Activated T-helper 17 cell treated with anti-CD3 and anti-CD28 coated beads, Interleukin-2, amount 50 U/mL, for 72 hours (primary cell): Measurements from ENCODE around the gene ANO2. TPM values are rescaled to one million over a fixed set of nuclear protein-coding genes. Genes with fewer than 3 reads are reported as not detected.

ENCODE experiments used
- ATAC-seq: fragments of 150-1000 bp; cut with Tn5 transposase; replicated peaks from 2 replicates; pipeline ENCODE4 v1.10.0; 2021; ENCODE audit warnings: mild to moderate bottlenecking, moderate library complexity
- H3K27ac Mint-ChIP-seq: one replicate; pipeline ENCODE4 v1.8.0; 2022; ENCODE audit warnings: mixed read lengths
- H3K27me3 Mint-ChIP-seq: one replicate; pipeline ENCODE4 v1.8.0; 2022; ENCODE audit warnings: mixed read lengths
- H3K36me3 Mint-ChIP-seq: one replicate; pipeline ENCODE4 v1.8.0; 2022; ENCODE audit warnings: low read depth, mild to moderate bottlenecking, mixed read lengths
- H3K4me1 Mint-ChIP-seq: one replicate; pipeline ENCODE4 v1.8.0; 2022; ENCODE audit warnings: mixed read lengths
- H3K4me3 Mint-ChIP-seq: one replicate; pipeline ENCODE4 v1.8.0; 2022; ENCODE audit warnings: mild to moderate bottlenecking, mixed read lengths
- H3K9me3 Mint-ChIP-seq: one replicate; pipeline ENCODE4 v1.8.0; 2022; ENCODE audit warnings: mixed read lengths
- total RNA-seq, 2 donors: library from RNA; stranded (reverse); gene quantifications; one replicate each; pipeline ENCODE4 v1.2.3, GENCODE V29; 2022

Gene ANO2
- total RNA-seq, 2 donors from 2014 or later: not detected

- H3K36me3 Mint-ChIP-seq: no peaks in the 10 kb centered on the region
- no peaks in the 10 kb centered on the region for H3K4me1 Mint-ChIP-seq
- no peak for ATAC-seq
- H3K27ac Mint-ChIP-seq: no peak overlapping the region
- H3K9me3 Mint-ChIP-seq: no peaks in the 10 kb centered on the region
- H3K27me3 Mint-ChIP-seq: peaks cover 13% of the 10 kb centered on the region
- no peak overlapping the region for H3K4me3 Mint-ChIP-seq
These were observed 30.5 kb downstream of the ANO2 start for GRCh38 chr12:5914387-5915149.

GRCh38 chr12:5913387-5913786 is 31.7 kb downstream of the ANO2 start:
- H3K36me3 Mint-ChIP-seq: no peaks in the 10 kb centered on the region
- H3K27me3 Mint-ChIP-seq: peaks cover 13% of the 10 kb centered on the region
- ATAC-seq: no peak
- no peaks in the 10 kb centered on the region for H3K9me3 Mint-ChIP-seq
- H3K4me1 Mint-ChIP-seq: no peaks in the 10 kb centered on the region
- H3K27ac Mint-ChIP-seq: no peak overlapping the region
- H3K4me3 Mint-ChIP-seq: no peak overlapping the region

DNA sequence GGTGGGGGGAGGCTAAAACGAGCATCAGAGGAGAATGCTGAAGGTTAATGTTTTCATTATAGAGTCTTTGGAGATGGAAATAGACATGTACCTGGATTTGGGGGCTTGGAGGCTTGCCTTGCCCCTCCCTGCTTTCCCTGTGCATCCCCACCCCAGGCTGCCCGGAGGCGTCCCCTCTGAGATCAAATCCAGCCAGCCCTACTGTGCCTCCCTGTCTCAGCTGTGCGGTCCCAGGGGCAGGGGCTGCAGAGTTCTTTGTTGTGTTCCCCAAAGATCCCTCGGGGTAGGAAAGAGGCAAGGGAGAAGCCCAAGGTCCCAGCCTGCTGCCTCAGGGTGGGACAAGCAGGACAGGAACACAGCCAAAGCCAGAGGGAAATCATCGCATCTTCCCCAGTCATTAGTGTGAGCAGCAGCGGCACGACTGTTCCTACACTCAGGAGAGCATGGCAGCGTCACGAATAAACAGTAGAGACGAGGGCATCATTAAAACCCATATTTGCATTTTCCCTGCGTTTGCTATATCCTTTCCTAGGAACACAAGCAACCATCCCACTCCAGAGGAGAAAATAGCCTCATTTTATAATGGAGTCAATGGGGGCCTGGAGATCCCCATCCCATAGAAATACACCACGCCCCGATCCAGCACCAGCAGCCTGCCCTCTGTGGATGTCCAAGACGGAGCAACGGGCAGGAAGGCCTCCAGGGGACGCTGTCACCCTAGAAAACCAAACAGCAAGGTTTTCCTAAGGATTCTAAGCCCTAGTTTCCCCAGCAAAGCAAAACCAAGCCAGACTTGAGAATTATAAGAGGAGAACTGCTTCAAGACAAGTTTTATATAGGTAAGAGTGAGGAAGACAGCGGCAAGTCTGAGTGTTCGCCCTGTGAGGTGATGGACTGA is 32.4 kb downstream of the ANO2 start:
- H3K36me3 Mint-ChIP-seq: no peaks in the 10 kb centered on the region
- no peak overlapping the region for H3K4me3 Mint-ChIP-seq
- H3K4me1 Mint-ChIP-seq: no peaks in the 10 kb centered on the region
- H3K9me3 Mint-ChIP-seq: no peaks in the 10 kb centered on the region
- H3K27ac Mint-ChIP-seq: no peak overlapping the region
- H3K27me3 Mint-ChIP-seq: peaks cover 13% of the 10 kb centered on the region
- ATAC-seq: no peak

DNA sequence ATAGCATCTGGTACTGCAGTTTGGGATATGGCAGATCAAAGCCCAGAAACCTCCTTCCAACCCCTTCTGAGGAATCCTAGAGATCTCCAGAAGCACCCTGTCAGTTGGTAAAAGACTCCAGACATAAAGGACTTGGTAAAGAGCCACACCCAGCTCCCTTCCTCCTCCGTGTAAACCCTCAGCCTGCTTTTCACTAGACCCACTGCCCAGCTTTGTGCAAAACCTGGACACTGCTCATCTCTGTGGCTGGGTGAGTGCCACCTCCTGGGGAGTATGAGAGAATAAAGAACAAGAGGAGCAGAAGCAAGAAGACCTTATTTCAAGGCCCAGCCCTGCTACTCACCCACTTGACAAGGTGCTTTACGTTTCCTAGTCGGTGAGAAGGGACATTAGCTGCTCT is 33.0 kb downstream of the ANO2 start:
- no peak for ATAC-seq
- H3K27me3 Mint-ChIP-seq: peaks cover 13% of the 10 kb centered on the region
- no peak overlapping the region for H3K4me3 Mint-ChIP-seq
- H3K4me1 Mint-ChIP-seq: no peaks in the 10 kb centered on the region
- no peak overlapping the region for H3K27ac Mint-ChIP-seq
- H3K36me3 Mint-ChIP-seq: no peaks in the 10 kb centered on the region
- no peaks in the 10 kb centered on the region for H3K9me3 Mint-ChIP-seq

DNA sequence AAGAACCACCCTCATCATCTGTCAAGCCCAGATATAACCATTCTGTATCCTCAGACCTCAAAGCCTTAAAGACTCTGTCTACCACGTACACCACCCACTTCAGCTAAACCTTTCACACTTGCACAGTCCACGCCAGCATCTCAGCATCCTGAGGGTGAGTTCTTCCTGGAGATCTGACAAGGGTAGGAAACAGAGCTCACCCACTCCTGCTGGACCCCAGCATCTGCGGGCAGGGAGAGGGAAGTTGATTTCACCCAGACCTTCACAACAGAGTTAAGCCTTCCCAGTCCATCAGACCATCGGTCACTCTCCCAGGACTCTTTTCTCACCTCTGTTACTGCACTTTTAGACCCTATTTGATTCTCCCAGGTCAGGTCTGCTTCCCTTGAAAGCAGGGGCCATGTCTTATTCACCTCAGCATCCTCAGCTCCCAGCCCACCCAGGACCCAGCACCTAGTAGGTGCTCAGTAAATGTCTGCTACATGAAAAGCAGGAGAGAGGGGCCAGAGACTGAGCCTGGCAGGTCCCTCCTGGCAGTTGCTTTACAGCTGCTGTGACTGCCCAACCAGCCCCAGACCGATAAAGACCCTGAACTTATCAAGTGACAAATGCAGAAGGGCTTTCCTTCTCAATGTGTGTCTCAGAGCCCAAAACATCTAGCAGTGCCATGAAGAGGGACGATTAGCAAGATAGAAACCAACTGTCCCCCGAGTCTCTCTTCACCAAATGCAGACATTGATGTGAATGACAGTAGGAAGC is 34.1 kb downstream of the ANO2 start:
- H3K36me3 Mint-ChIP-seq: no peaks in the 10 kb centered on the region
- no peak overlapping the region for H3K4me3 Mint-ChIP-seq
- H3K9me3 Mint-ChIP-seq: no peaks in the 10 kb centered on the region
- H3K27me3 Mint-ChIP-seq: peaks cover 13% of the 10 kb centered on the region
- no peak for ATAC-seq
- H3K27ac Mint-ChIP-seq: no peak overlapping the region
- H3K4me1 Mint-ChIP-seq: no peaks in the 10 kb centered on the region

DNA sequence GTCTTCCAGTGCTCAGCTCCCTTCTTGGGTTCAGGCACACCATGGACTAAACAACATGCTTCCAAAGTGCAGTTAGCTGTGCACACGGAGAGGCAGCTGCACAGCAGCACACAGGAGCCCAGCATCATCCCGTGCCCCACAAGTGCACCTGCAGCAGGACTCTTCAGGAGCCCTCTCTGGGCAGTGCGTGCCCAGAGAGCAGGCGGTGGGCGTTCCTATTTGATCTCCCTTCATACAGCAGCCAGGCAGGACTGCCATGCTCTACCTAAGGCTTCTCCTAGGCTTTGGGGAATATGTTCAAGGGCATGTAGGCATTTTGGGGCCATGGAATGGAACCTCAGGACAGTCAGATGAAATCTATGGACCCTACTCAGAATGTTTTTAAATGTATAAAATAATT is 35.5 kb downstream of the ANO2 start:
- no peak for ATAC-seq
- Mint-ChIP-seq H3K36me3 (no peaks in the 10 kb centered on the region), H3K4me1 (no peaks in the 10 kb centered on the region)

DNA sequence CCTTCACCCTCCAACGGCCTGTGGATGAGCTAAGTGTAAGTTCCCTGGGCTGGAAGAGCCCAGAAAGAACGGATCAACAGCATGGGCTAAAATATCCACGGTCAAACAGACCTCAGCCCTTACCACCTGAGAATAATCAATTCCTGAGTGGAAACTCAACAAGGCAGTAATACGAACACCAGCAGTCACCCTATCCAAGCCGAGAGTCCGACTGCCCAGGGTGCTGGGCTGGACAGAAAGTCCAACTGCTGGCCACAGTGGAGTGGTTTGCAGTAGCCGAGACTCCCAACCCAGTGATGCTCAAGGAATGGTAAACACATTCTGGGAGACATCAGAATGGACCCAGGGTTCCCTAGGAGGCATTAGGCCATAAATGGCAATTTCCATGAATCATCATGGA is 36.8 kb downstream of the ANO2 start:
- H3K36me3 Mint-ChIP-seq: no peaks in the 10 kb centered on the region
- H3K4me3 Mint-ChIP-seq: no peak overlapping the region
- peaks cover 15% of the 10 kb centered on the region for H3K27me3 Mint-ChIP-seq
- no peaks in the 10 kb centered on the region for H3K4me1 Mint-ChIP-seq
- H3K27ac Mint-ChIP-seq: no peak overlapping the region
- ATAC-seq: no peak
- no peaks in the 10 kb centered on the region for H3K9me3 Mint-ChIP-seq

More for the DNA sequence above, 35.5 kb downstream of the ANO2 start:
- peaks cover 14% of the 10 kb centered on the region for H3K27me3 Mint-ChIP-seq
- no peak overlapping the region for H3K27ac Mint-ChIP-seq
- H3K4me3 Mint-ChIP-seq: no peak overlapping the region
- H3K9me3 Mint-ChIP-seq: no peaks in the 10 kb centered on the region

- Mint-ChIP-seq H3K36me3 (no peaks in the 10 kb centered on the region), H3K4me3 (no peak overlapping the region), H3K4me1 (no peaks in the 10 kb centered on the region), H3K27ac (no peak overlapping the region), H3K27me3 (peaks cover 12% of the 10 kb centered on the region), H3K9me3 (no peaks in the 10 kb centered on the region)
- no peak for ATAC-seq
These were observed 37.3 kb downstream of the ANO2 start for GRCh38 chr12:5907807-5908206.

GRCh38 chr12:5905757-5906156 is 39.3 kb downstream of the ANO2 start:
- no peak for ATAC-seq
- no peaks in the 10 kb centered on the region for H3K36me3 Mint-ChIP-seq
- no peak overlapping the region for H3K4me3 Mint-ChIP-seq
- H3K4me1 Mint-ChIP-seq: no peaks in the 10 kb centered on the region
- H3K27me3 Mint-ChIP-seq: peaks cover 9% of the 10 kb centered on the region
- no peak overlapping the region for H3K27ac Mint-ChIP-seq
- no peaks in the 10 kb centered on the region for H3K9me3 Mint-ChIP-seq

- H3K27me3 Mint-ChIP-seq: peaks cover 13% of the 10 kb centered on the region
- no peaks in the 10 kb centered on the region for H3K4me1 Mint-ChIP-seq
- no peaks in the 10 kb centered on the region for H3K9me3 Mint-ChIP-seq
- H3K27ac Mint-ChIP-seq: no peak overlapping the region
- no peak for ATAC-seq
- no peaks in the 10 kb centered on the region for H3K36me3 Mint-ChIP-seq
- H3K4me3 Mint-ChIP-seq: no peak overlapping the region
These were observed 40.1 kb downstream of the ANO2 start for GRCh38 chr12:5904969-5905368.

DNA sequence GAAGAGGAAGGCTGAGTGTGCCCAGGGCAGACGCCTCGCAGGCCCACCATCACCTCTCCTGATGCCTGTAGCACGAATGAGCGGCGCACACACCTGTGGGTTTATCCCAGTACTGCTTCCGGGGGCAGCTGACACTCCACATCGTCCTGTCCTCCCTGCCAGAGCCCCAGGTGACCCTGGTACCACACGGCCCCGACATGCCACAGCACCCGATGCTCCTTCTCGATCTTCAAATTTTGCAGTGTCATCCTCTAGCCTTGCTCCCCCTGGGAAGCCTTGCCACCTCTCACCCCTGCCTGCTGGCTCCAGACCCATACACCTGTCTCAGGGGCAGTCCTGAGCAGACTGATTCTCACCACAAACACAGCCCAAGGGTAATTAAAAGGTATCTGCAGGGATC is 40.6 kb downstream of the ANO2 start:
- Mint-ChIP-seq H3K4me3 (no peak overlapping the region), H3K36me3 (no peaks in the 10 kb centered on the region), H3K4me1 (no peaks in the 10 kb centered on the region), H3K27me3 (peaks cover 9% of the 10 kb centered on the region), H3K27ac (no peak overlapping the region), H3K9me3 (no peaks in the 10 kb centered on the region)
- no peak for ATAC-seq

DNA sequence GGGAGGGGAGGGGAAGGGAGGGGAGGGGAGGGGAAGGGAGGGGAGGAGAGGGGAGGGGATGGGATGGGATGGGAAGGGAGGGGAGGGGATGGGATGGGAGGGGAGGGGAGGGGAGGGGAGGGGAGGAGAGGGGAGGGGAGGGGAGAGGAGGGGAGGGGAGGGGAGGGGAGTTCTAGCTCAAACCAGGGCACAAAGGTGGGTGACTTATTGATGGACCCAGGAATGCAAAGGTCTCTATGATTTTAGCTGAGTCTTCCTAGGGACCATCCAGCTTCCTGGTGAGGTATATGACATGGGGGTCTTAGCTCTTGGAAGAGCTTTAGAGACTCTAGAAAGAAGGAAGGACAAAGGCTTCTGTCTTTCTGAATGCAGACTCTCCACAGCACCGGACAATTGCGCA is 42.3 kb downstream of the ANO2 start:
- Mint-ChIP-seq H3K9me3 (no peaks in the 10 kb centered on the region), H3K4me3 (no peak overlapping the region), H3K4me1 (no peaks in the 10 kb centered on the region), H3K27ac (no peak overlapping the region), H3K36me3 (no peaks in the 10 kb centered on the region), H3K27me3 (peaks cover 11% of the 10 kb centered on the region)
- ATAC-seq: no peak

GRCh38 chr12:5901416-5901815 is 43.6 kb downstream of the ANO2 start:
- Mint-ChIP-seq H3K36me3 (no peaks in the 10 kb centered on the region), H3K9me3 (no peaks in the 10 kb centered on the region), H3K27me3 (peaks cover 17% of the 10 kb centered on the region), H3K27ac (no peak overlapping the region), H3K4me3 (no peak overlapping the region), H3K4me1 (no peaks in the 10 kb centered on the region)
- no peak for ATAC-seq

DNA sequence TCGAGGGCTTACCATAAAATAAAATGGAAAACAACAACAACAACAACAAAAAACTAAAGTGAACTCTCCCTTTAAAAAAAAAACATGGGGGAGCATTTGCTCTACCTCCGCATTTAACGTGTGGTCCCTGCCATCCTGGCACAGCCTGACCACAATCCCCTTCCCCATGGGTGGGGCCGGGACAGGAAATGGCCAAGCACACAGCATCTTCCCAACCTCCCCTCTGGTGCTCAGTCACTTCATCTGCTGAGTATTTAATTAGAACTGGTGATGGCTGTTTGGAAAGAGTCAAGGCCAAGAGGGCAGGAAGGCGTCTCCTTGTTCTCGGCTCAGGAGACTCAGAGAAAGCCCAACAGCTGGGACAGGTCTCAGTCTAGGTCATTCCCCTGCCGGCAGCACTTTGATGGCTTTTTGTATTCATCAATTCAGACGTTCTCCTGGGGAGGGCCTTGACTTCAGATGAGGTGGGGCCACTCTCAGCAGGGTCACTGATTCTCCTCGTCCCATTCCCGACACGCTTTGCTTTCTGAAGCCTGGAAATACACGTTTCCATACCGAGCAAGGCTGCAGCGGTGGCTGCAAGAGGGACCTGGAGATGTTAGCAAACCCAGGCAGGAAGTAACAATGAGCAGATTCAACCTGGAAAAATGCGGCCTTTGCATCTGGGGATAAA is 44.4 kb downstream of the ANO2 start:
- no peaks in the 10 kb centered on the region for H3K9me3 Mint-ChIP-seq
- ATAC-seq: no peak
- no peaks in the 10 kb centered on the region for H3K36me3 Mint-ChIP-seq
- H3K27ac Mint-ChIP-seq: no peak overlapping the region
- H3K4me3 Mint-ChIP-seq: no peak overlapping the region
- H3K27me3 Mint-ChIP-seq: peaks cover 19% of the 10 kb centered on the region
- H3K4me1 Mint-ChIP-seq: no peaks in the 10 kb centered on the region
